K562 treated with DMSO at 1 percent for 48 hours (cell line): ENCODE data around the gene PABPN1. TPM values are rescaled to one million over a fixed set of nuclear protein-coding genes. Genes with fewer than 3 reads are reported as not detected.

Experiments
- total RNA-seq: library from RNA; unstranded; fragments of 300-600 nt; gene quantifications from 2 replicates; pipeline ENCODE4 v1.2.3, GENCODE V29; 2022; ENCODE audit warnings: low replicate concordance; ENCODE audit errors: extremely low read depth

Gene PABPN1
- total RNA-seq = not detected in 2 replicates

GRCh38 chr14:23320584-23321571 is at the start of gene PABPN1:
Gene PABPN1, plus strand, starts transcription at chr14:23321457. Its CDS starts 13 bp downstream, at chr14:23321470.

GRCh38 chr14:23286020-23286901 is 35.0 kb upstream of the PABPN1 start, which contains the start of gene HOMEZ:
Gene HOMEZ, minus strand, starts transcription at chr14:23286132. Its CDS starts 180 bp downstream, at chr14:23285952.

GRCh38 chr14:23302290-23303225 is 18.7 kb upstream of the PABPN1 start, which contains the start of gene PPP1R3E:
Gene PPP1R3E, minus strand, starts transcription at chr14:23302859. Its CDS starts 283 bp downstream, at chr14:23302576.

GRCh38 chr14:23306412-23307145 is 14.7 kb upstream of the PABPN1 start, which contains the start of gene BCL2L2:
Gene BCL2L2, plus strand, starts transcription at chr14:23306833. Its CDS starts 935 bp downstream, at chr14:23307768.

GRCh38 chr14:23352506-23353432 is 31.5 kb downstream of the PABPN1 start, which contains the start of gene SLC22A17:
Gene SLC22A17, minus strand, starts transcription at chr14:23352887.

DNA sequence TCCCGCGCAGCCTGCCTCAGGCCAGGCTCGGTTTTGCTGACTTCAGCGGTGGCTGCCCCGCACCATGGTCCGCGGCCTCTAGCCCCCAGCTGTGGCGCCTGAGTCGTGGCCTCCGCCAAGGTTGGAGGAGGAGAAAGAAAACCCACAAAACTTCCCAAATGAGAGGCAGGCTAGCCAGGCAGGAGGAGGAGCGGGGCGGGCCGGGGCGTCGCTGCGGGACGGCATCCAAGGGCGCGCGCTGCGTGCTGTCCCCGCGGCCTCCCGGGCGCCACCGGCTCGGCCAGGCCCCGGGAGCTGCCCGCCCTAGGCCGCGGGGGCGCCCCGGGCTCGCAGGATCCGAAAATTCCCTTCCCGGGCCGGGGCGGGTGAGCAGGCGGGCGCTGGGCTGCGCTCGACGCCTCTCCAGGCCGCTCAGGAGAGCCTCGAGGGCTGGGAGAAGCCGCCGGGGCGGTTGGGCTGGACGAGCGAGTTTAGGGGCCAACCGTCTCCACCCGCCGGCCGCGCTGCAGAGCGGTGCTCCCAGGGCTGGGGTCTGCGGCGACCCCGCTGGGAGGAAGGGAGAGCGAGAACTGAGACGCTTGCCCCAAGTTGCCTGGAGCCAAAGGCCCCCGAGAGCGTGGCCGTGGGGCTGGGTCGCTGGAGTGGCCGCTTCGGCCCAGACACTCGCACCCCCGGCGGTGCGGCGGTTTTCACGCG is 43.9 kb downstream of the PABPN1 start, which contains the start of gene EFS:
Gene EFS, minus strand, starts transcription at position 137 of the 696 bp plus-strand sequence. CDS start 147 bp downstream, outside the sequence.

GRCh38 chr14:23372509-23372908 is 51.3 kb downstream of the PABPN1 start, which contains the start of gene IL25:
Gene IL25, plus strand, starts transcription at chr14:23372809.

Other genes with a start within 250 kb of the PABPN1 start
- gene ACIN1, start 226.3 kb upstream of the PABPN1 start, total RNA-seq = not detected in 2 replicates
- not detected in 2 replicates for gene C14orf119, start 226.0 kb upstream of the PABPN1 start, total RNA-seq
- not detected in 2 replicates for gene CIROP, start 216.5 kb upstream of the PABPN1 start, total RNA-seq
- gene CEBPE, start 202.2 kb upstream of the PABPN1 start, total RNA-seq = not detected in 2 replicates
- gene SLC7A8, start 137.8 kb upstream of the PABPN1 start, total RNA-seq = not detected in 2 replicates
- gene RNF212B, start 83.5 kb upstream of the PABPN1 start, total RNA-seq = not detected in 2 replicates
- gene HOMEZ, start 35.3 kb upstream of the PABPN1 start, total RNA-seq = not detected in 2 replicates
- not detected in 2 replicates for gene PPP1R3E, start 18.6 kb upstream of the PABPN1 start, total RNA-seq
- gene BCL2L2, start 14.6 kb upstream of the PABPN1 start, total RNA-seq = not detected in 2 replicates
- gene SLC22A17, start 31.4 kb downstream of the PABPN1 start, total RNA-seq = not detected in 2 replicates
- gene EFS, start 43.7 kb downstream of the PABPN1 start, total RNA-seq = not detected in 2 replicates
- not detected in 2 replicates for gene IL25, start 51.4 kb downstream of the PABPN1 start, total RNA-seq
- gene CMTM5, start 55.6 kb downstream of the PABPN1 start, total RNA-seq = not detected in 2 replicates
- not detected in 2 replicates for gene MYH6, start 86.8 kb downstream of the PABPN1 start, total RNA-seq
- gene MYH7, start 114.2 kb downstream of the PABPN1 start, total RNA-seq = not detected in 2 replicates
- not detected in 2 replicates for gene NGDN, start 148.2 kb downstream of the PABPN1 start, total RNA-seq
- gene ZFHX2, start 230.3 kb downstream of the PABPN1 start, total RNA-seq = not detected in 2 replicates
- not detected in 2 replicates for gene THTPA, start 234.8 kb downstream of the PABPN1 start, total RNA-seq
- gene AP1G2, start 246.3 kb downstream of the PABPN1 start, total RNA-seq = not detected in 2 replicates